Activated T-helper 1 cell treated with Interleukin-2 at 50 U/mL for 16 hours (primary cell): ENCODE data around the gene RAD51B.

Experiments used
- DNase-seq: peaks from one replicate; pipeline ENCODE4 v3.0.0-alpha.2; 2020; ENCODE audit warnings: low read depth

Gene RAD51B

GRCh38 chr14:67835596-67835995 is 16.0 kb downstream of the RAD51B start:
- no peak for DNase-seq

DNA sequence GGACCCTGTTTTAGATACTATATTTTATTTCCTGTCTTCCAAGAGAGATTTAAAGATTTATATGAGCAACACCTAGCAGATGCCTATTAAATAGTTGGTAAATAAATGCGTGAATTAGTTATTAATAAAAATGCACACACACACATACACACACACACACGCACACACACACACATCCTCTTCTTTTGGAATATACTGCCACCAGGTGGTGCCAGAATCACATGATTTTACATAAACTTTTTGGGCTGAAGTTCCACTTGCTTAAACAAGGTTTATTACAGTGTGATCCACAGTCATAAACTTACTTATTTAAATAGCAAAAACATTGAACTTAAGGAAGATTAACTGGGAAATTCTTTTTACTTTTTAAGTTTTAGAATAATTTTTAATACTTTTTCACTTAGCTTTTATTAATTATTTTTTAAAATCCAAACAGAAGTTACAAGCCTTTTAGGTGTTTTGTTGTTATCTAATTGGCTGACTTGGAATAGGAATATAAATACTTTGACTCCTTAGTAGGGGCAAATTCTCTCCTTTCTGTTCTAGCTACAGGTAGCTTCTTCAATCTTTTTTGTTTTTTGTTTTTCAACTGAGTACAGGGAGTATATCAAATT is 17.5 kb downstream of the RAD51B start:
- no peak for DNase-seq

- no peak for DNase-seq
These were observed 26.5 kb downstream of the RAD51B start for GRCh38 chr14:67846029-67846610.

DNA sequence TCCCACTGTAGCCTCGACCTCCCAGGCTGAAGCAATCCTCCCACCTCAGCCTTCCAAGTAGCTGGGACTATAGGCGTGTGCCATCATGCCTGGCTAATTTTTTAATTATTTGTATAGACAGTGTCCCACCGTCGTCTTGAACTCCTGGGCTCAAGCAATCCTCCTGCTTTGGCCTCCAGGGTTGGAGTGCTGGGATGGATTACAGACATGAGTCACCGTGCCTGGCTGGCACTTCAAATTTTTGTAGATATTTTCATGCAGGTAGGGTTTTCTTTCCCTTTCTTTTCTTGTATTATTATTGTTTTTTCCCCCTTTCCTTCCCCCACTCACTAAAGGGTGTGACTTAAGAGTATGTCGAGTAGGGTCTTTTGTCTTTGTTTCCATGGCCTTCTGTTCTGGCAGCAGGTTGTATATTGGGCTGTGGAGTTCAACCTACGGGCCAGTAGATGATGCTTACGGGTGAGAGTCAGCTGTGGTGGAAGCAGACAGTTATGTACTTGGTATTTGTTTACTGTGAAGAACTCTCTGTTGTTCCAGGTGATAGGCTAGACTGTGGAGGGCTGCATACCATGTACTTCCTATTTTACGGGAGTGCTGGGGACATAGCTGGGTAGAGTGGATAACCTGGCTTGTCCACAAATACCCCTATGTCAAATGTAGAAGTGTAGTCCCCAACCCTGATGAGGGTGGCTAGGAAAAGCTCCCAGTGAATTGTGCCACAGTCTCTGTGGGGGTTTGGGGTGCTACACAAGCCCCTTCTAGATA is 30.7 kb downstream of the RAD51B start:
- no peak for DNase-seq

DNA sequence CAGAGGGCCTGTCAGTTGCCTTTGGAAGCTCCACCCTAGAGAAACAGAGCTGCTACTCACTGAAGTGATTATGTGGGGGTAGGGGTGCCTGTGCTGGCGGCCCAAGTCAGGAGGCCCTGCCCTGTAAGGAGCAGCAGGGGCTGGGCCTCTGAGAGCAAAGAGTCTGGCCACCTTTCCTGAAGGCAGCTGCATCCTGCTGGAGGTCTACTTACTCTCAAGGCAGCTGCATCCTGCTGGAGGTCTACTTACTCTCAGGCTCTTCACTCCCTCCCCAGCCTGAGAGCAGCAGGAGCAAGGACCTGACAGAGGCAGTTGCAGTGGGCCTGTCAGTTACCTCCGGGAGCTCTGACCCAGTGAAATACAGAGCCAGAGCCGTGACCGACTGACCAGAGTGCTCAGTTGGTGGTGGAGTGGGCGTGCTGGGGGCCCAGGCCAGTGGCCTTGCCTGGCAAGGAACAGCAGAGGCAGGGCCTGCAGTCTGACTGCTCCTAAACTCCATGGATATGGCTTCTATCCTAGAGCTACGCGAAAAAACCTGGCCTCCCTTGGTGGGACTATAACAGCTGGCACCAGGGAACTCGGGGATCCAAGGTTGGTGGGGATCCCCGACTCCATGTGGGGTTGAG is 32.3 kb downstream of the RAD51B start:
- no peak for DNase-seq

DNA sequence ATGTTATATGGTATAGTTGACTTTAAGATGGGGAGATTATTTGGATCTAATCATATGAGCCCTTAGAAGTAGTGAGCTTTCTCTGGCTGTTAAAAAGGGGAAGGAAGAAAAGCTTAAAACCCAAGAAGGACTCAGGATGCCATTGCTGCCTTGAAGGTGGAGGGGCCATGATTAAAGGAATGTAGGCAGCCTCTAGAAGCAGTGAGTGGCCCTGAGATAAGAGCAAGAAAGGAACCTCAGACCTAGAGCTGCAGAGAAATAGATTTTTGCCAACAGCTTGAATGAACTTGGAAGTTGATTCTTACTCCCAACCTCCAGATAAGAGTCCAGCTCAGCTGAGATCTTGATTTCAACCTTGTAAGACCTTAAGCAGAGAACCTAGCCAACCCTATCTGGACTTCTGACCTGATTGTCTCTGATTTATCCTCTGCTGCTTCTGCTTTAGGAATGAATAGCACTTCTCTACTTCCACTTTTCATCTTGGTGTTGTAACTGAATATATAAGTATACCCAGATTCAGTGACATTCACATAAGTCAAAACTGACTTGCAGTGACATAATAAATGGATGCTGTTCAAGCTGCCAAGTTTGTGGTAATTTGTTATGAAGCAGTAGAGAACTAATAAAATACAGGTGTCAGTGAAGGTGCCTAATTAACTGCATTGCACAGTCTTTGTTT is 33.5 kb downstream of the RAD51B start:
- DNase-seq: no peak

- DNase-seq: no peak
These were observed 34.1 kb downstream of the RAD51B start for GRCh38 chr14:67853715-67854114.

GRCh38 chr14:67856827-67857226 is 37.2 kb downstream of the RAD51B start:
- DNase-seq: no peak

DNA sequence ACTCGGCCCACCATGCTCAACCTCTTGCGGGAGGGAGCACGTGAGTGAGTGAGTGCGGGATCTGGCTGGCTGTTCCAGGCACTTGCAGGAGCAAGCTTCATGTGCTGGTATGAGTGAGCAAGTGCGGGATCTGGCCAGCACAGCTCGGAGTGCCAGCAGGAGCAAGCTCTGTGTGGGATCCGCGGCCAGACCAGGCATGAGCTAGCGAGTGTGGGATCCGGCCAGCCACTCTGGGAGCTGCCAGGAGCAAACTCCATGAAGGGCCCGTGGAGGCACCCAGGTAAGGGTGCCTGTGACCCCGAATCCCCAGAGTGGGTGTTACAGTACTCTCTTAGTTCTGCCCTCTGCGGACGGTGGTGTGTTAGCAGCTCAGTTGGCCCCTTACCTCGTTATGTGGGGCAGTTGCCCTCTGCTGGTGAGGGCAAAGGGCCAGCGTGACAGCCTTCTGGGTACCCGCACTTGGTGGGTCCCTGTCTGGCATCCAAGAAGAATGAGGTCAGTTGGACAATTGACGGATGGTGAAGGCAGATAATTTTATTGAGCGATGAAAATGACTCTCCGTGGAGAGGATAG is 38.3 kb downstream of the RAD51B start:
- no peak for DNase-seq

DNA sequence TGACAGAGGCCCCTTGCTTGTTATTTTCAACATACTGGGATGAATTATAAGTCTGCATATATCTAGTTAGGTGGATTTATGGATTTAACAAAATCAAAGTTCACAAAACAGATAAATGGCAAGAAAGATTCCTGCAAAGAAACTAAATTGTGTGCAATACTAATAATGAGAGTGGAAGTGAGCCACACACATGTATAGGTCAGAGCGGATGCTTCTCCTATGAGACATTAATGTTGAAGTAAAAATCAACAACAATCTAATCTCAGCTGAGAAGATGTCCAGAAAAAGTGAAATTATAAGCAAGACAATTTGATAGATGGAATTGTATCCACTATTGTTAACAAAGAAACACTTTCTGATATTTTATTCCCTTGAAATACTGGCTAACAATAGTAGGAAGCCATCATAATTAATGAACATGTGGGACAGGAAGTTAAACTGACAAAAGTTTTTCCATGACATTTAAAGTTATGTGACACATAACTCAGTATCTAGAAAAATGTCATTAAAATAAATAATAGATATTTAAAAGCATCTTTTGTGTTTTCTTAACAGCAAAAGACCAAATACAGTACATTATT is 39.7 kb downstream of the RAD51B start:
- no peak for DNase-seq

DNA sequence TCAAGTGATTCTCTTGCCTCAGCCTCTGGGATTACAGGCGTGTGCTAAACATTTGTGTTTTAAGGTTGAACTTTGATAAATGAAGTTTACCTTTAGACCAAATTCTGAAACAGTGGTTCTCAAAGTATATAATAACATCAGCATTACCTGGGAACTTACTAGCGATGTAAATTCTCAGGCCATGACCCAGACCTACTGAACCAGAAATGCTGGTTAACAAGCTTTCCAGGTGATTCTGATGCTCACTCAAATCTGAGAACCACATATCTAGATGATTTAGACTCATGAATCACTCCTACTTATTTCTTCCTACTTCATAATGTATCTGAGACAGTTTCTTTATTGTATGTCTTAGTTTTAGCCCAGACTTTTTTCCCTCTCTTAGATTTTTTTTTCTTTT is 43.6 kb downstream of the RAD51B start:
- DNase-seq: no peak

DNA sequence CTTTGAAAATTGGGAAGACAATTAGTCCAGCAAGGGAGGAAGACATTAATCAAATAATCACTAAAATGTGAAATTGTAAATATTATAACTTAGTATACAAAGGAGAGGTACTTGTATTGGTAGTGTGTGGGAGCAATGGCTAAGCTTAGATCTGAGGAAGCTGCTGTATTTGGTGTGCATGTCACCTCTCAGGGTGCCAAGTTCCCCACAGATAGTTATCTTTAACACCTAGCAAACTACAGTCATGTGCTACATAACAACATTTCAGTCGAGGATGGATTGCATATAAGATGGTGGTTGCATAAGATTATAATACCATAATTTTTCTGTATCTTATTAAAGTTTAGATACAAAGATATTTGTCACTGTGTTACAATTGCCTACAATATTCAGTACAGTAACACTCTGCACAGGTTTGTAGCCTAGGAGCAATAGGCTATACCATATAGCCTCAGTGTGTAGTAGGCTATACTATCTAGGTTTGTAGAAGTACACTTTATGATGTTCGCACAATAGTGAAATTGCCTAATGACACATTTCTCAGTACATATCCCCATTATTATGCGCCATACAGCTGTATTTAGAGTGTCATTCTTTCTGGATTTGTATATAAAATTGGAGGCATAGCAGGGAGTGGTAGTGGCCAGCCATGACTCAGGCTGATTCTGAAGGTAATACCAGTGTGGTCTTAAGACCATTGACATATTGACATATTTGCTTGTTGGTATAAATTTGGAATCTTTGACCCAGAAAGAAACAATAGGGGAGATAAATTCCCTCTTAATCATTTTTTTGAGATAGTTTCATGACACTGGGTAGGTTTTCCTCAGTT is 55.8 kb downstream of the RAD51B start:
- DNase-seq: no peak

- no peak for DNase-seq
These were observed 59.4 kb downstream of the RAD51B start for GRCh38 chr14:67879026-67879425.

- no peak for DNase-seq
These were observed 61.6 kb downstream of the RAD51B start for GRCh38 chr14:67881225-67881624.

DNA sequence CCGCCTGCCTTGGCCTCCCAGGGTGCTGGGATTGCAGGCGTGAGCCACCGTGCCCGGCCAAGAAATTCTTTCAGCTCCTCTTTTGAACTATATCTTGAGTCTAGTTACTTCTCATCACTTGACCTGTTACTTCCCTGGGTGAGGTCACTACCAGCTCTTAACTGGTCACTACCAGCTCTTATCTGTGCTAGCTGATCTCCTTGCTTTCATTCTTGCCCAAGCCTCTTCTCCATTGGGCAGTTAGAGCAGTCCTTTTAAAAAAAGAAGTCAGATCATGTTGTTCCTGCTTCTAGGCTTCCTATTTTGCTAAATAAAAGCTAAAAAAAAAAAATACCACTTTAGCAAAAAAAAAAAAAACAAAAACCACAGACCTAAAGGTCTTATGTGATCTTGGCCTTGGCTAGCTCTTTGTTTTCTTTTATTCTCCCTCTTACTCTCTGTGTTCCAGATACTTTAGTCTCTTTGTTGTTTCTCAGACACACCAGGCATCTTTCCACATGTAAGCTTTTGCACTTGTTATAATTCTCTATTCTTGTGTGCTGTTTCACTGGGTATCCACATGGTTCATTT is 63.5 kb downstream of the RAD51B start:
- no peak for DNase-seq

- no peak for DNase-seq
These were observed 64.1 kb downstream of the RAD51B start for GRCh38 chr14:67883717-67884116.

- no peak for DNase-seq
These were observed 66.6 kb downstream of the RAD51B start for GRCh38 chr14:67886191-67886590.

GRCh38 chr14:67887478-67887877 is 67.9 kb downstream of the RAD51B start:
- no peak for DNase-seq

DNA sequence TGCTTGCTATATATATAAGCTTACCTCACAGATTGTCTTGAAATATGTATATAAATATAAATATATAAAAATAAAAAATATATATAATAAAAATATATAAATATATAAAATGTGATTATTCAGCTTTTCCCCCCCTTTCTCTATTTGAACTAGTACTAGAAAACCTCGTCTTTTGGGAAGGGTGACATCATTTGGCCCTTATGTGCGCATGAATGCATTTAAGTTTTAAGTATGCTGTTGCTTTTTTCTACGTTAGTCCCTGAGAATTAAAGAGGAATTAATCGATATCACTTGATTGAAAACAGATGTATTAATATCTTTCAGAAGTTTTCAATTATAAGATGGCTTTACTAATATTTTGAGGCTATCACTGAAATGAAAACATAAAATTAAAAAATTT is 69.9 kb downstream of the RAD51B start:
- no peak for DNase-seq

GRCh38 chr14:67892466-67893100 is 73.0 kb downstream of the RAD51B start:
- no peak for DNase-seq
